ENCODE data around the gene NTF3. TPM values are rescaled to one million over a fixed set of nuclear protein-coding genes. Genes with fewer than 3 reads are reported as not detected.

NTF3 gene
- polyA plus RNA-seq, 4 donors: 3.5 to 4.5 (median 4.3) TPM

DNA sequence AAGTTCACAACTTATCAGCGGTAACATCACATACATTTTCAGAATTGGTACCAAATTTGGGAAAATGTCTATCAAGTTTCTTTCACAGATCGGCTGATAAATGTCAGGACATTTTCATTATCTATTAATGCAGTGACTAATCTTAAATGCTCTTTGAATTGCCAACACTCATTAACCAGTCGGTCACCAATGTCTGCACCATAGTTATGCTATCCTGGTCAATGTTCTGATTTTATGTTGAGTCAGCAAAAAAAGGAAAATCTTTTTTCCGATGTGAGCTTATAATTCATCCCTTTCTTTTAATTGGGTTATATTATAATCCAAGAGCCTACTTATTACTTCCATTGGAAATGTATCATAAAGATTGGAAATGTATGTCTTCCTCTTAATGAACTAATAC, 77.2 kb downstream of the NTF3 start:
- DNase-seq (ENCODE audit: low read depth in 4 of 4, low spot score in 3 of 4): no peak

DNA sequence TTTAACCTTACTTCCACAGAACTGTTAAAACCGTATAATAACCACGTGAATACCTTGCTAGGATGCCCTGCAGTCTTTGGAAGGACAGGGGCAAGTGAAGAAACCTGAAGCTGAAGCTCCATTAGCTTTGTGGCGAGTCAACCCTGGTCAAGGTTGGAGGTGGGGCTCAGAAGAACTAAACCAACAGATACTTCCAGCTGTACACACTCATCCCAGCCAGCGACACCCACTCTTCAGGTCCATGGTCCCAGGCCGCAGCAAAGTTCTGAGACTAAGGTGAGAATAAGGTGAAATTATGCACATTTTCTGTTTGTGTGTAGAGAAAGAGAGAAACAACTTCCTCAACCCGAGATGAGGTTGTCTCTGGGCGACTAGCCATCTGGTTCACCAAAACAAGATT, 77.6 kb downstream of the NTF3 start:
- no peak for DNase-seq (ENCODE audit: low read depth in 4 of 4, low spot score in 3 of 4)

DNA sequence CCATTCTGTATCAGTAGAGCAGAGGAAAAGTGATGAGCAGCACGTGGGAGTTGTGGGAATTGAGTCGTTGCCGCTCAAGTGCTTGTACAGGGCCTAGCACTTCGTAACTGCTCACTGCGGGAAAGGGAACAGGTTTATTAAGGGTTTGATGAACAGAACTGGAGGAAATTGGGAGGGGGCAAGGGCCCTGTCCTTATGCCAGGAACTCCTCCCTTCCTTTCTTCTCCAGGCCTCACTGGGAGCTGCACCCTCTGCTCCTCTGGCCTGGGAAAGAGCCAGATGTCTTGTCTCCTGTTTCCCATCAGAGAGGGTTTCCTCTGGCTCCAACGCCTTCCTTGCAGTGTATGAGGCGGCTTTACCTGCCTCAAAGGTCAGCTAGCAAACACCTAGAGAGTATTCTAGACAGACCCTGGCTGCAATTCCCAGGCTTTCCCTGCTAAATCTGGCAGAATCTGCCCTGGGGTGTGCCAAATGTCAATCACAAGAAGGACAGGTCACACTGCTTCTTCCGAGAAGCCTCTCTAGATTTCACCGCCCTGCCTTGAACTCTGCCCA, 78.4 kb downstream of the NTF3 start:
- DNase-seq (ENCODE audit: low read depth in 4 of 4, low spot score in 3 of 4): no peak

DNA sequence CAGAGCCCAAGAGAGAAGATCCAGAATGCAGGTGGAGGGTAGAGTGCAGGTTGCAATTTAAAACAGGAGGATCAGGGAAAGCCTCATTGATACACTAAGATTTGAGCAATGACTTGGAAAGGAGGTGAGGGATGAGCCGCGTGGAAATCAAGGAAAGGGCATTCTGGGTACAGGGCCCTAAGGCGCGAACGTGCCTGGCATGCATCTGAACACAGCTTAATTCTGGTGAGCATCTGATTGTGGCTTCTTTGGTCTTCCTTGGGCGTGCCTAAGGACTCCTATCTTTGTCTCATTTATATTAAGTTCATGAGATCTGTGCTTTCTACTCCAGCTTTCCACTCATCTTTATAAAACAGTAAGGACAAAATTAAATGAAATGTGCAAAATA, 79.3 kb downstream of the NTF3 start:
- DNase-seq (ENCODE audit: low read depth in 4 of 4, low spot score in 3 of 4): no peak

DNA sequence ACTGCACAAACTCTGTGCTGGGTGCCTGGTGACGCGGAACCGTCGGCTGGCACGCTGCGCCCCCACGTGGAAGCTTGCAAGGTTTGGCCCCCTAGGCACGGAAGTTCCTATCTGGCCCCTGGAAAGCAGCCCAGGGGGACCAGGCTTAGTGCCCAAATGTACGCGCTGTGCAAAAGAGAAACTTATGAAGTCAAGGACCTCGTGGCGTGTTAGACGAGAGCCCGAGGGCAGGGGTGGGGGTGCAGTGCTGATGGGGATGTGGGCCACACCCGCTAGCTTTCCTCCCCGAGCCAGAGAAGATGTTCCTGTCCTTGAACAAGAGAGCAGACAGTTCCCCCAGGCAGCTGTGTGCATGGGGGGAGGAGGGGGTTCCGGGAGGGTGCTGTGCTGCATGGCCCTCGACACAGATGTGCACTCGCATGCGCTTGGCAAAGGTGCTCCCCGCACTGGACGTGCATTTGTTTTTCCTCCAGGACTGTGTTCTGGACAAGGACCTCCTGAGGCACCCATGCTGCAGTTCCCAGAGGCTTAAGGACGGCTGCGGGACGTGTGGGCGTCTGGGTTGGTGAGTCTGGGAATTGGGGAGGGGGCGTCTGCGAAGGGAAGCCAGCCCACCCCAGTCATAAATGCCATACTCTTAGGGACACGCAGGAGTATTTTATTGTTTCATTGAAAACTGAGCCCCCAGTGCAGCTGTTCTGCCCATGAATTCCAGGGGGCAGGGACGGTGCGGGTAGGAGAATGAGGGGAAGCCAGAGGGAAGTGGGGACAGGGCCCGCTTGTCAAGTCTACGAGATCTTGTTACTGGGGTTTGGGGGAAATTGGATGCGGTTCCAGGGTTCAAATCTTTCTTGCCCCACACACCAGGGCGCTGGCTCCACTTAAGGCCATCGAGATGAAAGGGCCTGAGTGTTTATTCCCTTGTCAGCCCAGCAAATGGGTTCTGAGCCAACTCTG, 80.0 kb downstream of the NTF3 start:
- no peak for DNase-seq (ENCODE audit: low read depth in 4 of 4, low spot score in 3 of 4)

DNA sequence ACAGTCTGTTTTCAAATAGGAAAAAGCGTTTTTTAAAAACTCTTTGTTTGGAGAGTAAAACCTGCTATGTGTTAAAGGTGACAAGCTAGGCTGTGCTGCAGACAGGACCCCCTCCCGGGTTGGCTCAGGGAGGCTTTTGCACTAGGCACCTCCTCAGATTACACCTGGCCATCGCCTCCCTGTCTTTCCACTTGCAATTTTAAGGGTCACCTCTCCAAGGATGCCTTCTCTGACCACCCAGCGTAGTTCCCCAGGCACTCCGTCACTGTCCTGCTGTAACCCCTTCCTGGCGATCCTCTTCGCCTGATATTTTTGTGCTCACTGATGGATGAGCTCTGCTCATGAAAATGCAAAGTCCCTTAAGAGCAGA, 80.7 kb downstream of the NTF3 start:
- DNase-seq (ENCODE audit: low read depth in 4 of 4, low spot score in 3 of 4): no peak

DNA sequence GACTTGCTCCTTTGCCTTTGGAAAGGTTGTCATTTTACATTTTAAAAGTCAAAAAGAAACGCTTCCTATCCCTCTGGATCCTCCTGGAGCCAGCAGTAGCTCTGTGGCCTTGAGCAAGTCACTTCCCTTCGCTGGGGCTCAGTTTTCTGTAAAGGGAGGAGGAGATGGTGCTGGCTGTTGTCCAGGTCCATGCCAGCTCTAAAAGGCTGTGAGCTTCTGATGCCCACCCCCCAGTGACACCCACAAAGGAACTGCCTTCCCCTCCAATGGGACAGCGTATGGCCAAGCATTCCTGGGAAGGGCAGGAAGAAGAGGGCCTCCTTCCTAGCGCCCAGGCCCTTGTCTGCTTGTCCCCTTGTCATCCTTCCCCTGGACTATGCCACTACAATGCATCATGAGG, 81.5 kb downstream of the NTF3 start:
- DNase-seq (ENCODE audit: low read depth in 4 of 4, low spot score in 3 of 4): no peak

DNA sequence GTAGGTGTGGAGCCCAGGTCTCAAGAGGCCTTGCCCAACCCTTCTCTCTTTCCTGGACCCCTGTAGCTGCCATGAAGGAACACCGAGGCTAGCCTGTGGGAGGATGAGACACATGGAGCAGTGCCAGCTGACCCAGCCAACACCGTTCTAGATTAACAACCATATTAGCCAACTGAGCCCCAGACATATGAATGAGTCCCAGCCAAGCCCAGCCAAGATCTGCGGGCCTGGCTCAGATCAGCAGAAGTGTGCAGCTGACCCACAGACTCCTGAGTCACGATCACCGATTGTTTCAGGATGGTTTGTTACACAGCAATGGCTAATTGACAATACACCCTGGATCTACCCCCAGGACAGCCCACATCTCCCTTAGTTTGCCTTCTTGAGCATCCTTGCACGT, 82.1 kb downstream of the NTF3 start:
- DNase-seq (ENCODE audit: low read depth in 4 of 4, low spot score in 3 of 4): no peak

DNA sequence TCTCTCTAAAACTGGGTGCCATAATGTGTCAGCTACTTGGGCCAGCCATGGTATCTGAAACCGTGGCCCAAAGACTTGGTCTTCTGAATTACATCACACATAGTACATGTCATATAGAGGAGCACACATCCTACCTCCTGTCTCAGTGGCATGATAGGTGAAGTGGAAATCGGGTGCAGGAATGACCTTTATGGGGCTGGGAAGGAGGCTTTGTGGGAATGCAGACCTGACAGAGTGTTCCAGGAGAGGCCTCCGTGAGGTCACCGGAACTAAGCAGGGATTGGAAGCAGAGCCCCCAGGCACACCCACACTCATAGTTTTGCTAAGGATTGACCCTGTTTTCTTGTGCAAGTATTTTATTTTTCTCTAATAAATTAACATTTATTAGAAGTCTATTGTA, 82.6 kb downstream of the NTF3 start:
- DNase-seq (ENCODE audit: low read depth in 4 of 4, low spot score in 3 of 4): no peak

DNA sequence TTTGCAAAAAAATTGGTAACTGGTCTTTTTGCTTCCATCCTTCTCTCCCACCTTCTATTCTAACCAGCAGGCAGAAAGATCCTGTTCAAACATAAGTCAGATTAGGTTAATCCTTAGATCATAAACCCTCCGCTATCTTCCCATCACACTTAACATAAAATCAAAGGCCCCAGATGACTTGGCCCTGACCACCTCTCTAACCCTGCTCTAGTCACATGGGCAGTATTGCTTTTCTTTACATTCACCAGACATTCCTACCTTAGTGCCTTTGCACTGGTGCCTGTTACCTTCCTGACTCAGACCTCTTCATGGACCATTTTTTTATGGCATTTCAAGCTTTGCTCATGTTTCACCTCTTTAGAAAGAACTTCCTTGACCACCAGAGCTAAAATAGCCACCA, 83.5 kb downstream of the NTF3 start:
- no peak for DNase-seq (ENCODE audit: low read depth in 4 of 4, low spot score in 3 of 4)

DNA sequence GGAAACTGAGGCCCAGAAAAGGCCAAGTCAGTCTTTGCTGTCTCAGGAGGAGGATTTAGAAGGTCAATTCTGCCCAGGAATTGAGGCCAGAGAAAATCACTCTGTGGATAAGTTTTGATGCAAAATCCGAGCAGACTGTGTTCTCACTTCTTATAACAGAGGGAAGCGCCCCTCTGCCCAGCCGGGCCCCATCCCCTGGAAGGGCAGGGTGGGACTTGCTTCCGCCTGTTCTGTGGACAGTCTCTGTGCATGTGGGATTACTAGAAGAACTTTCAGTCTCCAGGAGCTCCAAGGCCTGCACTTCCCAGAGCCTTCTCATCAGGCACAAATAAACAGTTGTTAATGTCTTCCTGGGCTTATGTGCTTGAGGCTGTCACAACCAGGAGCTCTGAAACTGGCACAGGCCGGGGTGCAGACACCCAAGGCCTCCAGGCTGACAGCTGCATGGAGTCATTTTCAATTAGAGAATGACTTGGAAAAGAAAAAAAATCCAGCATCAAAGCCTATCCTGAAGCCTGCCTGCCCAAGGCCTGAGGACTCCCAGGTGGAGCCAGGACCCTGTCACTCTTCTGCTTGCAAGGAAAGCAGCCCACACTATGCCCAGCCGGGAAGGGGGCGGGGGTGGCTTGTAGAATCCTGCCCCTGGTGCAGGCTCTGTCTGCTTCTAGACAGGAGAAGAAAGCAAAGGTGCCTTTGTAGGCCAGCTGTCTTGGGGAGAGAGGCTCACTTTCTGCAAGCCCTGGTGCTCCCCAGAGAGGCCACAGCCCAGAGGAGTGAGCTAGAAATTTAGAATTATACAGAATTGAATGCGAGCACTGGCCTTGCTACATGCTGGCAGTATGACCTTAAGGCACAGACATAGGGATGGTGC, 84.7 kb downstream of the NTF3 start:
- no peak for DNase-seq (ENCODE audit: low read depth in 4 of 4, low spot score in 3 of 4)

DNA sequence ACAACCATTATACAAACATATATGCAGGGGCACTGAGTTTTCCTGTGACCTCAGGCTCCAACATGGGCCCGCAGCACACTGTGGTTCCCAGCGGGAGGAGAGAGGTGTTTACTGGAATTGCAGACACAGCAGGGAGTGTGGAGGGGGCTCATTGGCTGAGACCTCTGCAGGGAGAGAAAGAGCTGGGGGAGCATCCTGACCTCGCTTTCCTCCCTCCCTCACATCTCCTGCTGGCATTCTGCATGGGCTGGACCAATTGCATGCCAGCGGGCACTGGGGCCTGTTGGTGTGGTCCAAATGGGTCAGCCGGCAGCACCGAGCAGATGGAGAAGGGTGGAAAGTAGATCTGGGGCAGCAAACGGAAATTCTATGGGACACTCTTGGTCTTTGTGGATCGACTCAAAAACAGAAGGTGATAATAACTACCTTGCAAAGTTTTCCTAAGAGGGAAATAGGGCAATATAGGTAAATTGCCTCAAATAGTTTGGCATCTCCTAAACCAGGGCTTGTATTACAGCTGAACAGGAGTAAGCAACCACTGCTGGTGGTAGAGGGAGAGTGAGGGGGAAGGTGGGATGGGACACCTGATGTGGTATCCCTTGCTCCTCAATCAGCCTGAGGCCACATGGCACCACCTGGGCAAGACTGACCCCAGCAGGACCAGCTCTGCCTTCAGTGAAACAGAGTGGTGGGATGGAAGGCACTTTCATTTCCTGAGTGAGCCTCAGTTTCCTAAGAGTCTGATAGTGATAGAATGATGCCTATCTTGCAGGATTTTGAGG, 86.9 kb downstream of the NTF3 start:
- DNase-seq (ENCODE audit: low read depth in 4 of 4, low spot score in 3 of 4): no peak

DNA sequence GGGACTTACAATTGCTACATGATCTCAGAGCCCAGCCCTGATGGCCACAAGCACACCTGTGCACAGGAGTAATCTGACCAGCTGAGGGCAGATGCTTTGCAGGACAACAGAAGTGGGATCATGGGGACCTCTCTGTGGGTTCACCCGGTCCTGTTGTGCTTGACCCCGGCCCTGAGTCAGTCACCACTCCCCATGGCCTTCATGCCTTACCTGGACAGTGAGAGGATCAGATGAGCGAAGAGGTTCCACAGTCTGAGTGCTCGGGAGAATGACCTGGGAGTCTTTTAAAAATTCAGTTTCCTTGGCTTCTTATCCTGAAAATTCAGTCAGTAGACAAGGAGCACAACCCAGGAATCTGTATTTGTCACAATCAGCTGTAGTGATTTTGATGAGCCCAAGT, 88.1 kb downstream of the NTF3 start:
- DNase-seq (ENCODE audit: low read depth in 4 of 4, low spot score in 3 of 4): no peak

DNA sequence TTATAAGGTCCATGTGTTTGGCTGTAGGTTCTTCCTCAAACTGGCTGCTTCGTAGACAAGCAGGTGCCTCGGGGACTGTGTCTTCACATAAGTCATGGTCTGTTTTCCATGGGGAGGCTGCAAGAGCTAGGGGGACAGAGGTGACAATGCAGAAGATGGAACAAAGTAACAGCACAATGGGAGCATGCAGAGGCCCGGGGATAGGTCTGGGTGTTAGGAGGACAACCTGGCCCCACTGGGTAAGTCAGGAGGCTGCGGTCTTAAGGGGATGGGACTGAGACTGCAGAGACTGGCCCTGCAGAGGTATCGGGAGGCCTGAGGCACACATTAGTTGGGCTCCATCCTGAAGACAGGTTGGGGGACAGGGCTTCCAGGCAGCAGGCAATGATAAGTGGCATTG, 88.9 kb downstream of the NTF3 start:
- no peak for DNase-seq (ENCODE audit: low read depth in 4 of 4, low spot score in 3 of 4)

DNA sequence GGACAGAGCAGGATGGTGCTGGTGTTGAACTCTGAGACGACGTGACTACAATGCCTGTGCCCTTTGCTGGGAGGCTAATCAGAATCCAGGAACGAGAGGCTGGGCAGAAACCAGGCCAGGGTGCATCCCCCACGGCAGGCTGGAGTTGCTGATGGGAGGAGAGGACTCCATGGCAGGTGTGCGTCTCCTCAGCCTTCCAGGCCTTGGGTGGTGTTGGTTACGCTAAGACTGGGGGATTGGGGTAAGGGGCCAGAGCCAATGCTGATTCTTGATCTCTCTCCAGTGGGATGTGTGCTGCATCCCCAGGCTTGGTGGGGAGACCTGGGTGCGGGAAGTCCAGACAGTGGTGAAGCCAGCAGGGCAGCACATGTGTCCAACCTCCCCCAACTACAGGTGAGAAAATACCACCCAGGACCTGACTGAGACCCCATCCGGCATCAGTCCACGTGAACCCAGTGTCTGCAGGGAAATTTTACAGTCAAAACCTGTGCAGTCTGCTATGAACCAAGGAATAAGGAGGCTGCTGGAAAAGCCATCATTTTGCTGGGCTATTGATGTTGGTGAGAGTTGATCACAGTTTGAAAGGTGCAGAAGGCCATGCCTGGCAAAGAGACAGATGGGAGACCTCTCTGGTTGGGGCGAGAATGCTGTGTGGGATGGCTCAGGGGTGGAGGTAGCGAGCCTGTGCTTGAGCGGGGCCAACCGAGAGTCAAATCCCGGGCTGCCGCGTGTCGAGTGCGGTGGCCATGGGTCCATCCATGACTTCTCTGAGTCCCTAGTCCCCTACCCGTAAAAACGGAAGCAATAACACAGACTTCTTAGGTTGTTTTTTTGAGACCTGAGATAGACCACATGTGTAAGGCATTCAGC, 89.8 kb downstream of the NTF3 start:
- no peak for DNase-seq (ENCODE audit: low read depth in 4 of 4, low spot score in 3 of 4)

DNA sequence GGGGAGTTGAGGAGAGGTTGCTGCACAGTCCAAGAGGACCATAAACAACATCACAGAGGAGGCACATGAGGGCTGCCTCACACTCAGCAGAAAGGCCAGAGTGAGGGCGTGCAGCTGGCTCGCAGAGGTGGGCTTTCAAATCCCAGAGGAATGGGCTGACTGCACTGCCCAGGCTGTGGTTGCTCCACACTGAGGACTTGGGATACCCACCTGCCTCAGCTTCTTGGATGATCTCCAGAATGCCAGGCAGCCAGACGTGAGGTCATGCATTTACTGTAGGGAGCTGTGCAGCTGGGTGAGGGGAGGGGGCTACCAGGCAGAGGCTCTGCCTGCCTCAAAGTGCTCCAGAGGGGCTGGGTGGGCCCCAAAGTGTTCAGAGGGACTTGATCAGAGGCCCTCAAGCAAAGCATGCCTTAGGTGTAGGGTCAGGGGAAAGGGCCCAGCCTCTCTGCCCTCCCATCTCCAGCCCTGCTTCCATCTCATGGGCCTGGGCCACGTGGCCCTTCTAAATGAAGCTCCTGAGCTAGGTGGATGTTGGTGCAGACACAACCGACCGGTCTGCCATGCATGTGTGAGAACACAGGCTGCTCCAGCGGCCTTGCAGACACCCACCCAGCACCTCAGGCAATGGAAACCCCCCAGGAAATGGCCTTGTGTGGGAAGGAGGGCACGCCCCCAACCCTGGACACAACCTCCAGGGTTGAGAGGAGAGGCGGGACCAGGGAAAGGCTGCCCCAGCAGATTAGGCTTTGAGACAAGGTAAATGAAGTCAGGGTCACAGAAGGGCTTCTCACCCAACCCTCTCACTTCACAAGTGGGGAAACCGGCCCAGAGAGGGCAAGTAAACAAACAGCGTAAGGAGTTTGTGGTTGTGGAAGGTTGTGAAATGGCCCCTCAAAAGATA, 90.8 kb downstream of the NTF3 start:
- no peak for DNase-seq (ENCODE audit: low read depth in 4 of 4, low spot score in 3 of 4)

DNA sequence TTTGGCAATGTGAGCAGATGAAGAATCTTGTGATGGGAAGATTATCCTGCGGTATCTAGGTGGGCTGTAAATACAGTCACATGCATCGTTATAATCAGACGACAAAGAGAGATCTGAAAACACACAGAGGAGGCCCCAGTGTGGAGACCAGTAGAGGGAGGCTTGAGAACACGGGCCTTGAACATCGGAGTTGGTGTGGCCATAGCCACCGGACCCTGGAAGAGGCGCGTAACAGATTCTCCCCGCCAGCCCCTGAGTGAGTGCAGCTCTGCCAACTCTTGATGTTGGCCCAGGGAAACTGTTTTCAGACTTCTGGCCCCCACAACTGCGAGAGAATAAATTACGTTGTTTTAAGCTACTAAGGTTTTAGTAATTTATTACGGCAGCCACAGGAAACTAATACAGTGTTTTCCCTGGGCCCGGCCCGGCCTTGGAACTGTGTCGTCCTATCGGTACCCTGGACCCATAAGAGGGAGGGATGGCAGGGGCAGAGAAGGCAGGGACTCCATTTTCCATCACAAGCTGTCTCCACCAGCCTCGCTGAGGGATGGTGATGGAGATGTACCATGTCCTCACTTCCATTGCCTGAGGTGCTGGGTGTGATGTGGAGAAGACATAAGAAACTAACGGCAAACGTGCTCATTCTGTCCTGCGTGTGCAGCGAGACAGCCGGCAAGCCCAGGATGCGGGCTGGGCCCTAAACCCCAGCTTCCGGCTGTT, 91.6 kb downstream of the NTF3 start:
- DNase-seq (ENCODE audit: low read depth in 4 of 4, low spot score in 3 of 4): no peak

DNA sequence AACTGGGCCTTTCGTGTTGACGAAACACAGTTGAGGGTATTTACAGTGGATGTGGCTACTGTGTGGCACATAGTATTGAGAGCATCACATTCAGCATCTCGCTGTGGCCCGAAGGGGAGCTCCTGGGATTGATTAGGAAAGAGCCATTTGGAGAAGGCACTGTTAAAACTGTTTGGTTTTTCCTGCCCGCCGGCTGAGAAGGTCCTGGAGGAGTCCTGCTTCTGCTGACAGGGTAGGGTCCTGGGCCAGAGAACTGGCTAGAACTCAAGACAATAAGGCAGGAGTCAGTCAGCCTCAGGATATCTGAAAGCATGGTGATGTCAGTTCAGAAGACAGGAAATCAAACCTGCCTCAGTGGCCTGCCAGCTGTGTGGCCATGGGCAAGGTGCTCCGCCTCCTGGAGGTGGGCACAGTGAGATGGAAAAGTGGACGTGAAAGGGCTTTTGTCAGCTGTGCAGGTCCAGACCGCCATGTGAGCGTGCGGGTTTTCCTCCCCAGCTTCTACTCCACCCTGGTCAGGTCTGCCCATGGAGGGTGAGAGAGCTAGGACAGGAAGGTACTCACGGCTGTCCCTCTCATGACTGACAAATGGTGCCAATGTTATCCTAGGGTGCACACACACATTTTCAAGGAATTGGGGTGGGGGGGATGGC, 92.3 kb downstream of the NTF3 start:
- DNase-seq (ENCODE audit: low read depth in 4 of 4, low spot score in 3 of 4): no peak
